Retina (tissue), 1 donor: ENCODE data around the gene EIF5A2.

Experiments
- DNase-seq: peaks from one replicate; pipeline ENCODE4 v3.0.0-alpha.2; 2016

EIF5A2 gene

GRCh38 chr3:170848292-170848917 lies 60.0 kb downstream of the EIF5A2 start:
- DNase-seq = no peak

DNA sequence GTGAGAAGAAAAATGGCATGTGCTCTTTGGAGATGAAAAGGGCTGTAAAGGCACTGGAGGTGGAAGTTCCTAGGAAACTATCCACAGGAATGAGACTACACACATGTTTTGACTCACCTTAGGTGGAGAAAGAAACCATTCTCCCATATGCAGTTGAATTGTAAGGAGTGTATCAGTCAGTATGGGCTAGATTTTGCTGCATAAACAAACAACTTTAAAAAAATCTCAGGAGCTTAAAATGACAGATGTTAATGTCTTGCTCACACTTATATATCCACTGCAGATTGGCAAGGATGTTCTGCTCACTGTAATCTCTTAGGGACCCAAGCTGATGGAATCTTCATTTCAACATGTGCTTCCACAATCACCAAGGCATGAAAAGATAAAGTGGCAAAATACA lies 64.1 kb downstream of the EIF5A2 start:
- no peak for DNase-seq

- no peak for DNase-seq
These were observed 68.1 kb downstream of the EIF5A2 start for GRCh38 chr3:170840291-170840859.

GRCh38 chr3:170839518-170840100 lies 68.8 kb downstream of the EIF5A2 start:
- DNase-seq = no peak
